Subcutaneous adipose tissue (tissue), 4 donors: Measurements from ENCODE around the gene TMIE. TPM values are rescaled to one million over a fixed set of nuclear protein-coding genes. Genes with fewer than 3 reads are reported as not detected.

Experiments used
- CTCF ChIP-seq: fragments of 450-650 bp; IDR thresholded peaks from one replicate; pipeline ENCODE4 v1.5.1; 2016; ENCODE audit warnings: low read depth, mild to moderate bottlenecking, control low read depth, antibody characterized with exemption, moderate library complexity
- total RNA-seq, 4 donors: library from RNA; depleted of rRNA; stranded (reverse); fragments of >200 nt; gene quantifications; one replicate each; pipeline ENCODE4 v1.1.0, GENCODE V29; 2016

The TMIE gene
- total RNA-seq, 4 donors from 2014 or later: 0.88 TPM; not detected in 3

- no peak for TF ChIP-seq CTCF
Measured at GRCh38 chr3:46717447-46718231, 16.4 kb downstream of the TMIE start, which contains the start of gene PRSS50. PRSS50 (minus strand) TSS chr3:46717869; CDS start chr3:46717824, 45 bp downstream.

GRCh38 chr3:46719044-46719565 is 17.9 kb downstream of the TMIE start:
- no peak for TF ChIP-seq CTCF

DNA sequence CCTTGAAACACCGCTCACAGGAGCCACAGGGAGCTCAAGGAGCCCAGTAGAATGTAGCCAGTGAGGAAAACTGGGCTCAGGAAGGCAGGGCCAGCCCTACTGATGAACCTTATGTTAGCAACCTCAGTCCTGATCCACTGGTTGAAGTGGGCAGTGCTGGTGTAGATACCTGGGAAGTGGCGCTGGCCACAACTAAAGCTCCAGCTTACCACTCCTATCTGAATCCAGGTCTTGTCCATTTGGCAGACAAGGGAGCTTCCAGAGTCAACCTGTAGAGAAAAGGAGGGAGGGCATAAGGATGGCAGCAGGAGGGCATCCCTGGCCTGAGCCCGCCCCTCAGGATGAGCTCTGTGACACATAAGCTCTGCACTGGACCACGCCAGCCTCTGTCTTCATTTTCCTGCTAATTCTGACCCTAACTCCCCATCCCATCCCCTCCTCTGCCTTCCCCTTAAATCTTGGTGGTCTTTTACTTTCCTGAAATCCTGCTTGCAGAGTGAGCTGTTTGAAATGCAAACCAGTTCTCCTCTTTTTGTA is 18.6 kb downstream of the TMIE start:
- no peak for TF ChIP-seq CTCF

- TF ChIP-seq CTCF: no peak
Measured at GRCh38 chr3:46721009-46721408, 19.8 kb downstream of the TMIE start.

DNA sequence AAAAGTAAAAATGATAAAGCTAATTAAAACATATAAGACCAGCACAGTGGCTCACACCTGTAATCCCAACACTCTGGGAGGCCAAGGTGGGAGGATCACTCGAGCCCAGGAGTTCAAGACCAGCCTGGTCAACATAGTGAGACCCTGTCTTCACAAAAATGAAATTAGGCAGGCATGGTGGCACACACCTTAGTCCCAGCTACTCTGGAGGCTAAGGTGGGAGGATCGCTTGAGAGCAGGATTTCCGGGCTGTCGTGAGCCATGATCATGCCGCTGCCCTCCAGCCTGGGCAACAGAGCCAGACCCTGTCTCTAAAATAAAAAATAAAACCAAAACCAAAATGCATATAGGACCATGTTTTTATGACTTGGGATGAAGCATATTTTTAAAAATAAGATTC is 21.3 kb downstream of the TMIE start:
- TF ChIP-seq CTCF: no peak

DNA sequence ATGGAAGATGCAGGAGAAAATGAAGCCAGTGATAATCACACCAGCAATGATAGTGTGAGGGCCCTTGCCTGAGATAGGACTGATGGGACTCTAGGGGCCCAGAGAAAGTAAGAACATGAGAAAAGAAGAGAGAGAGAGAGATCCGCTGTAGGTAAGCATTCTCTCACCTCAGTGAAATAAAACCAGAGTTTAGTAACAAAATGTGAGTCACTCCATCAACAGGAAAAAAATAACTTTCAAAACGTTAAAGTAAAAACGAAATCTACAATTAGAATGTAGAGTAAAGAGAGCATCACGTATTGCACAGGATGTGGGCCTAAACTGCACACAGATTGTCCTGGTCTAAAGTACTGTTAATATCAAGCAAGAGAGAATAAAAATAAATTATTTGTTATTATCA is 23.2 kb downstream of the TMIE start:
- TF ChIP-seq CTCF: no peak

GRCh38 chr3:46725621-46726314 is 24.6 kb downstream of the TMIE start:
- no peak for TF ChIP-seq CTCF
